B cell (primary cell): Measurements from ENCODE around the gene ANKRD44. TPM values are rescaled to one million over a fixed set of nuclear protein-coding genes. Genes with fewer than 3 reads are reported as not detected.

Experiments
- ATAC-seq: fragments of 200-7000 bp; cut with Tn5 transposase; one replicate; pipeline ENCODE4 v1.10.0; 2021; ENCODE audit warnings: low read depth, mild to moderate bottlenecking, moderate number of reproducible peaks, moderate library complexity
- CTCF ChIA-PET: fragments of 350-600 bp; sonication (Branson Sonifier 250); formaldehyde crosslinking; loops from one replicate; lab custom pipeline; 2021; ENCODE audit warnings: antibody characterized with exemption, inconsistent platforms; lab: Charles Lee
- POLR2A ChIA-PET: fragments of 350-600 bp; sonication (Branson Sonifier 250); formaldehyde crosslinking; loops from one replicate; lab custom pipeline; 2021; ENCODE audit warnings: antibody characterized with exemption; lab: Charles Lee
- DNase-seq: peaks from one replicate; pipeline ENCODE4 v3.0.0; 2013
- H2AFZ ChIP-seq: 2 replicates; pipeline ENCODE4 v1.6.1; 2012; ENCODE audit warnings: mild to moderate bottlenecking, low read depth, low read length; ENCODE audit not compliant: insufficient read depth, poor library complexity, severe bottlenecking
- H3K27ac ChIP-seq, 2 donors: 1 replicate in 1 of 2; 2 replicates in 1 of 2; pipeline ENCODE4 v1.5.1; 2012 to 2013; ENCODE audit warnings: low read length in 2 of 2, mild to moderate bottlenecking in 2 of 2, moderate library complexity in 1 of 2
- H3K27me3 ChIP-seq, 4 experiments: fragments of 200-600 bp in 1 of 4; sonication (generic) in 1 of 4; replicated peaks in 1 of 4; 1 replicate in 2 of 4; 2 replicates in 2 of 4; pipeline versions ENCODE4 v1.6.1 to v1.7.0; 2013 to 2016; ENCODE audit warnings: low read length in 3 of 4, mild to moderate bottlenecking in 2 of 4, mixed read lengths in 1 of 4, moderate library complexity in 1 of 4; ENCODE audit not compliant: insufficient read depth in 4 of 4, control insufficient read depth in 3 of 4; ENCODE audit errors: control extremely low read depth in 1 of 4
- H3K36me3 ChIP-seq, 2 experiments: replicated peaks in 1 of 2; 1 replicate in 1 of 2; 2 replicates in 1 of 2; pipeline versions ENCODE4 v1.6.1 to v1.7.1; 2013; ENCODE audit warnings: low read length in 1 of 2; ENCODE audit not compliant: insufficient read depth in 2 of 2, control insufficient read depth in 1 of 2; ENCODE audit errors: control extremely low read depth in 1 of 2, extremely low read depth in 1 of 2
- H3K4me1 ChIP-seq, 2 donors: fragments of 200-600 bp in 1 of 2; sonication (generic) in 1 of 2; 1 replicate in 1 of 2; 2 replicates in 1 of 2; pipeline versions ENCODE4 v1.5.1 to v1.6.1; 2013 to 2017; ENCODE audit warnings: low read length in 2 of 2; ENCODE audit not compliant: control insufficient read depth in 2 of 2, insufficient read depth in 2 of 2
- H3K4me2 ChIP-seq: replicated peaks from 2 replicates; pipeline ENCODE3; 2012; ENCODE audit warnings: mild to moderate bottlenecking, low read depth, low read length; ENCODE audit not compliant: poor library complexity, severe bottlenecking
- H3K4me3 ChIP-seq, 5 experiments: fragments of 200-600 bp in 1 of 5; sonication (generic) in 1 of 5; 1 replicate in 3 of 5; 2 replicates in 2 of 5; pipeline versions ENCODE4 v1.5.1 to v1.7.0; 2011 to 2016; ENCODE audit warnings: low read length in 4 of 5, mild to moderate bottlenecking in 4 of 5, low read depth in 2 of 5, control low read depth in 1 of 5, moderate library complexity in 1 of 5; ENCODE audit not compliant: insufficient read depth in 1 of 5; ENCODE audit errors: control extremely low read depth in 1 of 5, extremely low read depth in 1 of 5
- H3K79me2 ChIP-seq: fragments of 200-600 bp; sonication (generic); one replicate; pipeline ENCODE4 v1.6.0; 2016; ENCODE audit warnings: low read length; ENCODE audit not compliant: control insufficient read depth, insufficient read depth
- H3K9ac ChIP-seq: fragments of 200-600 bp; sonication (generic); 2 replicates; pipeline ENCODE4 v1.6.1; 2017; ENCODE audit warnings: mild to moderate bottlenecking, low read length, moderate library complexity
- H3K9me3 ChIP-seq, 3 donors: one replicate each; pipeline versions ENCODE4 v1.6.1 to v1.7.1; 2013; ENCODE audit warnings: low read length in 2 of 3; ENCODE audit not compliant: control insufficient read depth in 2 of 3, insufficient read depth in 1 of 3; ENCODE audit errors: control extremely low read depth in 1 of 3
- H4K20me1 ChIP-seq: 2 replicates; pipeline ENCODE4 v1.6.0; 2012; ENCODE audit warnings: mild to moderate bottlenecking, low read length; ENCODE audit not compliant: insufficient read depth, control insufficient read depth, poor library complexity, severe bottlenecking
- H3K27ac Mint-ChIP-seq: one replicate; pipeline ENCODE4 v1.8.0; 2021; ENCODE audit warnings: mixed read lengths
- H3K27me3 Mint-ChIP-seq: one replicate; pipeline ENCODE4 v1.8.0; 2021; ENCODE audit warnings: mixed read lengths
- H3K4me1 Mint-ChIP-seq: one replicate; pipeline ENCODE4 v1.8.0; 2021; ENCODE audit warnings: mixed read lengths
- H3K4me3 Mint-ChIP-seq: one replicate; pipeline ENCODE4 v1.8.0; 2021; ENCODE audit warnings: mixed read lengths
- H3K9me3 Mint-ChIP-seq: one replicate; pipeline ENCODE4 v1.8.0; 2022; ENCODE audit warnings: mixed read lengths; ENCODE audit not compliant: insufficient read depth
- EZH2 ChIP-seq: IDR thresholded peaks from 2 replicates; pipeline ENCODE4 v1.6.1; 2012; ENCODE audit warnings: borderline replicate concordance, low read depth, mild to moderate bottlenecking, moderate library complexity, low read length; ENCODE audit not compliant: insufficient read depth, poor library complexity, severe bottlenecking
- WGBS: methylation state at CpG from one replicate; pipeline ENCODE4 v1.1.5; 2013; ENCODE audit warnings: missing lambda C conversion rate; ENCODE audit not compliant: insufficient coverage; 5-methylcytosine and 5-hydroxymethylcytosine counted together
- intact Hi-C: fragments of 100-400 bp; cut with micrococcal nuclease; formaldehyde crosslinking; loops from one replicate; pipeline ENCODE4 v1.10.0; 2022
- polyA plus RNA-seq: library from polyadenylated mRNA; depleted of rRNA; stranded (reverse); fragments of >200 nt; gene quantifications from 2 replicates; pipeline ENCODE4 v1.2.3, GENCODE V29; 2012
- total RNA-seq, 2 donors: library from RNA; stranded (reverse); fragments of 120-200 nt in 1 of 2; gene quantifications; 1 replicate in 1 of 2; 2 replicates in 1 of 2; pipeline versions ENCODE4 v1.2.3 to v1.2.4, GENCODE V29; 2013 to 2022
- TF ChIP-seq, protein P1 (sequence below): fragments of 200-600 bp; IDR thresholded peaks from one replicate; pipeline ENCODE4 v1.8.0; 2022; ENCODE audit warnings: antibody characterized with exemption, mild to moderate bottlenecking

ANKRD44 gene
- total and polyA plus RNA-seq, 2 donors (not counting 1 experiment from before 2014, with no cell fraction given) = 92.6 to 457 TPM

DNA sequence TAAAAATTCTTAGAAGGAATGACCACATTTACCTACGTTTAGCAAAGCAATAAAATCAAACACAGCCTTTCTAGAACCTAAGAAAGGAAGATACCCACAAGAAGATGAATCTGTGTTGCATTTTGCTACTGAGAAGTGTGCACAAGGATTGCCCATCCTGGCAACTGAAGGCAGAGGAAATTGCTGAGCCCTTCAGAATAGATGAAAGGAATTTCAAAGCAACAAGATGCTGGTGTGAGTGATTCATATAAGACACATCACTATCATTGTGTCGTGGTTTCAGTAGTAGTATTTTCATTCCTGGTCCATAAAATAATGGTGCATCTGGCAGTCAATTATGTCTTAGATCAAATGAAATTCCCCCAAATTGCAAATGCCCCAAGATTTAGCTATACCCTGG is 48.4 kb upstream of the ANKRD44 start:
- no peaks in the 10 kb centered on the region for H3K27me3 ChIP-seq
- CTCF ChIA-PET = no interaction called here
- H3K27ac Mint-ChIP-seq = no peak overlapping the region

DNA sequence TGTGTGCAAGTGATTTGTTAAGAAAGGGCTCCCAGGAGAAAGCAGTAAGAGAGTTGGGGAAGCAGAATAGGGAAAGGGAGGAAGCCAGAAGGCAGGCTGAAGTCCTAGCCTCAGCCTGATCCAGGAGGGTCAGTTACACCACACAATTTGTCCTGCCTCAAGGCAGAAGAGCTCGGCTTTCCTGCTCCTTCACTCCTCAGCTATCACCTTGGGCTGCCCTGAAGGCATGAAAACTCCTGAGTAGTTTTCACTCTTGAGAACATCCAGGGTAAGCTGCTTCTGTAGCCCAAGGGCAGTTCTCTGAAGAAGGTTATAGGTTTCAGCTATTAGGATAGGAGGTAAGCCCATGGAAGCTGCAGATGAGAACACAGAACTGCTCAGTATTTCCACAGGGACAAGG is 47.4 kb upstream of the ANKRD44 start:
- H4K20me1 ChIP-seq = no peaks in the 10 kb centered on the region
- no peak overlapping the region for H3K9ac ChIP-seq
- TF ChIP-seq EZH2 = no peak
- TF ChIP-seq, protein P1, sequence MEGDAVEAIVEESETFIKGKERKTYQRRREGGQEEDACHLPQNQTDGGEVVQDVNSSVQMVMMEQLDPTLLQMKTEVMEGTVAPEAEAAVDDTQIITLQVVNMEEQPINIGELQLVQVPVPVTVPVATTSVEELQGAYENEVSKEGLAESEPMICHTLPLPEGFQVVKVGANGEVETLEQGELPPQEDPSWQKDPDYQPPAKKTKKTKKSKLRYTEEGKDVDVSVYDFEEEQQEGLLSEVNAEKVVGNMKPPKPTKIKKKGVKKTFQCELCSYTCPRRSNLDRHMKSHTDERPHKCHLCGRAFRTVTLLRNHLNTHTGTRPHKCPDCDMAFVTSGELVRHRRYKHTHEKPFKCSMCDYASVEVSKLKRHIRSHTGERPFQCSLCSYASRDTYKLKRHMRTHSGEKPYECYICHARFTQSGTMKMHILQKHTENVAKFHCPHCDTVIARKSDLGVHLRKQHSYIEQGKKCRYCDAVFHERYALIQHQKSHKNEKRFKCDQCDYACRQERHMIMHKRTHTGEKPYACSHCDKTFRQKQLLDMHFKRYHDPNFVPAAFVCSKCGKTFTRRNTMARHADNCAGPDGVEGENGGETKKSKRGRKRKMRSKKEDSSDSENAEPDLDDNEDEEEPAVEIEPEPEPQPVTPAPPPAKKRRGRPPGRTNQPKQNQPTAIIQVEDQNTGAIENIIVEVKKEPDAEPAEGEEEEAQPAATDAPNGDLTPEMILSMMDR = no peak
- H3K9me3 Mint-ChIP-seq = no peaks in the 10 kb centered on the region
- DNase-seq = no peak
- intact Hi-C loops = no loop called here
- no peak overlapping the region for H3K4me3 ChIP-seq
- H3K4me1 Mint-ChIP-seq = no peaks in the 10 kb centered on the region
- H3K4me1 ChIP-seq = no peaks in the 10 kb centered on the region
- H3K27ac Mint-ChIP-seq = no peak overlapping the region
- ChIA-PET CTCF (interaction anchor here (1.2 to 2.2 kb wide), 3 partner anchors 164 to 276 kb away, joined by 3 to 14 read pairs (median 3); no protein-coding TSS in a partner anchor), POLR2A (no interaction called here)
- H3K4me2 ChIP-seq = no peak overlapping the region
- ATAC-seq = no peak
- no peak overlapping the region for H3K4me3 Mint-ChIP-seq
- WGBS = 100% methylated on average over 1 of the region's 1 CpG
- no peaks in the 10 kb centered on the region for H3K36me3 ChIP-seq
- H3K27me3 ChIP-seq = no peaks in the 10 kb centered on the region
- H3K27me3 Mint-ChIP-seq = no peaks in the 10 kb centered on the region
- no peak overlapping the region for H2AFZ ChIP-seq
- no peaks in the 10 kb centered on the region for H3K79me2 ChIP-seq
- no peaks in the 10 kb centered on the region for H3K9me3 ChIP-seq
- H3K27ac ChIP-seq = no peak overlapping the region

More for the DNA sequence above, 48.4 kb upstream of the ANKRD44 start:
- no peak for ATAC-seq
- no peaks in the 10 kb centered on the region for H3K9me3 Mint-ChIP-seq
- TF ChIP-seq EZH2 = no peak
- TF ChIP-seq, protein P1 = no peak
- Histone ChIP-seq H3K27ac (no peak overlapping the region), H3K4me3 (no peak overlapping the region), H3K4me1 (no peaks in the 10 kb centered on the region), H3K9me3 (no peaks in the 10 kb centered on the region), H3K9ac (no peak overlapping the region), H3K36me3 (no peaks in the 10 kb centered on the region), H3K4me2 (no peak overlapping the region), H4K20me1 (no peaks in the 10 kb centered on the region), H3K79me2 (no peaks in the 10 kb centered on the region), H2AFZ (no peak overlapping the region)
- no CpG with 5 or more reads among the region's 2 CpGs for WGBS
- no peak overlapping the region for H3K4me3 Mint-ChIP-seq
- no peaks in the 10 kb centered on the region for H3K27me3 Mint-ChIP-seq
- no peak for DNase-seq
- no peaks in the 10 kb centered on the region for H3K4me1 Mint-ChIP-seq
- intact Hi-C loops = no loop called here
- POLR2A ChIA-PET = no interaction called here
